OCI-LY1 (cell line): ENCODE measurements around the gene HERC5.

Experiments used
- CTCF ChIP-seq: fragments of 200-600 bp; sonication (generic), shearing (Covaris generic); IDR thresholded peaks from 2 replicates; pipeline ENCODE4 v1.5.1; 2017; ENCODE audit warnings: mild to moderate bottlenecking, antibody characterized with exemption, low read length, moderate library complexity, mixed read lengths
- EZH2 ChIP-seq: fragments of 200-600 bp; sonication (generic), shearing (Covaris generic); IDR thresholded peaks from 2 replicates; pipeline ENCODE4 v1.8.0; 2017; ENCODE audit warnings: borderline replicate concordance, mixed run types, mild to moderate bottlenecking, antibody characterized with exemption, low read length, moderate library complexity, mixed read lengths

- TF ChIP-seq CTCF (no peak), EZH2 (no peak)
Measured at GRCh38 chr4:88457307-88458103, 586 bp downstream of the HERC5 start.
